ENCODE data around the gene LRRC45.

- TF ChIP-seq CTCF (IDR thresholded peaks at IDR 0.05) (no peak), POLR2A (IDR thresholded peaks at IDR 0.05) (no peak)
Measured at GRCh38 chr17:82013772-82014321, 9.3 kb upstream of the LRRC45 start.
